ENCODE results near the gene FUCA1.

DNA sequence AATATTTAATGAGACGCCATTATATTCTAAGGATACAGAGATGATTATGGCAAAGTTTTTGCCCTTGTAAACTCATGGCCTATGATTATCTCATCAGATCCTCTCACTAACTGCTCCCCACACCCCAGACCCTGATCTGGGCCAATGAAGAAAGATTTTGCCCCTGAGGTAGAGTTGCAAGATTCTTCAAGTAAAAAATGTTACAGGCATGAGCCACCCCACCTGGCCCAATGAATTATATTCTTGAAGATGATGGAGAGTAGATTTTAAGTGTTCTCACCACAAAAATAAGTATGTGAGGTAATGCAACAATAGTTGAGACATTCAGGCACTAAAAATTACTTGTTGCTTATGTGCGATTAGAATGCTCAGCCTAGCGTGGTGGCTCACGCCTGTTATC lies 46.8 kb upstream of the FUCA1 start:
- TF ChIP-seq, protein P1, sequence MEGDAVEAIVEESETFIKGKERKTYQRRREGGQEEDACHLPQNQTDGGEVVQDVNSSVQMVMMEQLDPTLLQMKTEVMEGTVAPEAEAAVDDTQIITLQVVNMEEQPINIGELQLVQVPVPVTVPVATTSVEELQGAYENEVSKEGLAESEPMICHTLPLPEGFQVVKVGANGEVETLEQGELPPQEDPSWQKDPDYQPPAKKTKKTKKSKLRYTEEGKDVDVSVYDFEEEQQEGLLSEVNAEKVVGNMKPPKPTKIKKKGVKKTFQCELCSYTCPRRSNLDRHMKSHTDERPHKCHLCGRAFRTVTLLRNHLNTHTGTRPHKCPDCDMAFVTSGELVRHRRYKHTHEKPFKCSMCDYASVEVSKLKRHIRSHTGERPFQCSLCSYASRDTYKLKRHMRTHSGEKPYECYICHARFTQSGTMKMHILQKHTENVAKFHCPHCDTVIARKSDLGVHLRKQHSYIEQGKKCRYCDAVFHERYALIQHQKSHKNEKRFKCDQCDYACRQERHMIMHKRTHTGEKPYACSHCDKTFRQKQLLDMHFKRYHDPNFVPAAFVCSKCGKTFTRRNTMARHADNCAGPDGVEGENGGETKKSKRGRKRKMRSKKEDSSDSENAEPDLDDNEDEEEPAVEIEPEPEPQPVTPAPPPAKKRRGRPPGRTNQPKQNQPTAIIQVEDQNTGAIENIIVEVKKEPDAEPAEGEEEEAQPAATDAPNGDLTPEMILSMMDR (IDR thresholded peaks at IDR 0.05), result no peak
- no peak for TF ChIP-seq POLR2AphosphoS5 (IDR thresholded peaks at IDR 0.05; ENCODE audit: low read depth, low read length)
